GM21528 (cell line): Measurements from ENCODE around the gene VSX2.
A peak's percentile ranks its signal among the peaks of the same experiment; 100 is the strongest.

ENCODE experiments used
- ATAC-seq: cut with Tn5 transposase; IDR thresholded peaks from one replicate; pipeline ENCODE4 v1.9.1; 2021; ENCODE audit warnings: mild to moderate bottlenecking, moderate library complexity; ENCODE audit not compliant: unreplicated experiment, low FRiP score

Gene VSX2

DNA sequence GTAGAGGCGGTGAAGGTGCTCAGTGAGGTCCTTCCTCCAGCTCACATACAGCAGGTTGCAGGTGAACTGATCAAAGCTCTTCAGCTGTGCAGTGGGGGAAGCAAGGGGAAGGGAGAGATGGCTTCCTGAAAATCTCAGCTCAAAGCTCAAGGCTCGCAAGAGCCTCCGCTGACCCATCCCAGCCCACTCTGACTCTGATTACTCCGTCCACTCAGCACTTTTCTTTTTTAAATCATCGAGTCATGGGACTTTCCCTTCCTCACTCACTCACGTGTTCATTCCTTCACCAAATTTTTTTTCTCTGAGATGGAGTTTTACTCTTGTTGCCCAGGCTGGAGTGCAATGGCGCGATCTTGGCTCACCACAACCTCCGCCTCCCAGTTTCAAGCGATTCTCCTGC is 58.7 kb downstream of the VSX2 start:
- ATAC-seq: no peak

DNA sequence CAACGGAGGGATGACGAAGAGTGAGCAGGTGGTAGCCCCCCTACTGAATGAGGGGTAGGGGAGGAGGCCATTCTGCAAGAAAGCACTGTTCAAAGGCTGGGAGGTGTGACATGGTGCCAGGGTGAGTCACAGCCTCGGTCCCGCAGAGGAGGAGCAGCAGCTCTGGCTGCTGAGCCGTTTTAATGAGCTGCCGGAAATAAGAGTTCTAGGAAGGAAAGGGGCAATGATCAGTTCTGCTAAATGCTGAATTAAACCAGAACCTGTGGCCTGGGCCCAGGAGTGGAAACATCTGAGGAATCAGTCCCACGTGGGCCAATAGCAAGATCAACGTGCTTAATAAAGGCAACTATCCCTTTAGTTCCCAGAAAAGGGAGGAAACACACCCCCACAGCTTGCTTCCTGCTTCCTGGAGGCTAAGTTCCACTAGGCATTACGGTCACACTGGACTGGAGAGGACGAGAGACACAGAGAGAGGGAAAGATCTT is 59.9 kb downstream of the VSX2 start:
- no peak for ATAC-seq

DNA sequence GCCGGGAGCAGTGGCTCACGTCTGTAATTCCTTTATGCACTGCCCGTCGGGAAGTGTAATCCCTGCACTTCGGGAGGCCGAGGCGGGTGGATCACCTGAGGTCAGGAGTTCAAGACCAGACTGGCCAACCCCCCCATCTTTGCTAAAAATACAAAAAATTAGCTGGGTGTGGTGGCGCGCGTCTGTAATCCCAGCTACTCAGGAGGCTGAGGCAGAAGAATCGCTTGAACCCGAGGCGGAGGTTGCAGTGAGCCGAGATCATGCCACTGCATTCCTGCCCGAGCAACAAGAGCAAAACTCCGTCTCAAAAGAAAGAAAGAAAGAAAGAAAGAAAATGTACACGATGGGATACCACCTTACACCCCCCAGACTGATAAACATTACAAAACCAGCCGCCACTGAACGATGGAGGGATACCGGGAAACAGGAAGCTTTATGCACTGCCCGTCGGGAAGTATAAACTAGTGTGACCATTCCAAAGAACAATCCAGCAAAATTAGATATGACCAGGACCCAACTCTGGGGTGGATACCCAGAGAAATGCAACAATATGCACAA is 62.4 kb downstream of the VSX2 start:
- no peak for ATAC-seq

DNA sequence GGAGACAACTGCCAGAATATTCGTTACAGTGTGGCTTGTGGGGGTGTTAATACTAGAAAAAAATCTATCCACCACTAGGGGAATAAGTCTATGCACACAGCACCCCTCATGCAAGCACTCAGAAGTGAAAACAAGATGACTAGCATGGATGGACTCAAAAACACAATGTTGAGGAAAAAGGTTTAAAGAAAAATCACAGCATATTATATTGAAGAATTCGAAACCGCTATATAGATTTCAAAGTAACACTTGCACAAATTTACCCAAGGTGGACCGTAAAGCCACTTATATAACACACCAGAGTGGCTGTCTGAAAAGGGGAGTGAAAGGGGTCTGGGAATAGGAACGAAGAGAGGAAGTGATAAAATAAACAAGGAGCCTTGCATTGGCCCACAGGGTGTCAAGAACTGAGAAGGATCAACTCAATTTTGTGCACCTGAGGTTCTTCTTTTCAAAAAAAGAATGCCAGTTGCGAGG is 62.9 kb downstream of the VSX2 start:
- ATAC-seq: peak; percentile 41

DNA sequence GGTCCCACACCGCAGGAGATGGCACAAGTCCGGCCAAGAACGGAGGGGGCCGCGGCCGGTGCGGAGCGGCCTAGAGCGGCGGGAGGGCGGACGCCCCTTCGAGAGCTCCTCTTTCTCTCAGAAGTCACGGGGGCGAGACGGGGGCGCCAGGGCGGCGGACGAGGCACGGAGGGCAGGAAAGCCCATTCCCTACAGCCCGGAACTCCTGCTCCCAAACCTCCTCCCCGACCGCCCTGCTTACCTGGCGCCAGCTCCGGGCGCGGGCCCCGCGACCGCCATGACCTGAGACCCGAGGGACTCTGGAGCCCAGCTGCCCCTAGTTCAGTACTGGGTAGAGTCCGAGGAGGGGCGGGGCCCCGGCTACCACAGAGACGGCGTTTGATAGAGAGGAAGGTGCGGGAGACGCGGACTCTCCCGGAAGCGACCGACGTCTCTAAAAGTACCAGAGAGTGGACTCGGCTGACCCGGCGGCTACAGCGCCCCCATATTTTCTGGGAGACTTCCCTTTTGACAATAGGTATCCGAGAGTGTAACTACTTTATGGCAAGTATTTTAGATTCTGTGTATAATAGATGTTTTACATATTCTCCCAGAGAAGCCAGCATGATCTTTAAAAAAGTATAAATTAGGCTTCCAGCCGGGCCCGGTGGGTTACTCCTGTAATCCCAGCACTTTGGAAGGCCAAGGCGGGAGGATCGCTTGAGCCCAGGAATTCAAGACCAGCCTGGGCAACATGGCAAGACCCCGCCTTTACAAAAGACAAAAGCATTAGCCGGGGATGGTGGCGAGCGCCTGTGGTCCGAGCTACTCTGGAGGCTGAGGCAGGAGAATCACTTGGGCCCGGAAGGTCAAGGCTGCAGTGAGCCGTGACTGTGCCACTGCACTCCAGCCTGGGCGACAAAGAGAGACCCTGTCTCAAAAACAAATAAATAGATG is 63.7 kb downstream of the VSX2 start, which contains the start of gene ABCD4:
Gene ABCD4, minus strand, starts transcription at position 301 of the 936 bp plus-strand sequence. Its CDS starts 22 bp downstream, at position 279.
- ATAC-seq: peak; percentile 96

DNA sequence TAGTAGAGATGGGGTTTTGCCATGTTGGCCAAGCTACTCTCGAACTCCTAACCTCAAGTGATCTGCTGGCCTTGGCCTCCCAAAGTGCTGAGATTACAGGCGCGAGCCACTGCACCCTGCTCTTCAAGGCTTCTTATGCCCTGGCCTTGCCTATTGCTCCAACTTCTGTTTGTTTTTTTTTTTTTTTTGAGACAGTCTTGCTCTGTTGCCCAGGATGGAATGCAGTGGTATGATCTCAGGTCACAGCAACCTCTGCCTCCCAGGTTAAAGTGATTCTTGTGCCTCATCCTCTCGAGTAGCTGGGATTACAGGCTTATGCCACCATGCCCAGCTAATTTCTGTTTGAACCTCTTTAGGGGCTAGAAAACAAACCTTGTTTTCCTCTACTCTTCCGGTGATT is 69.4 kb downstream of the VSX2 start:
- no peak for ATAC-seq

- ATAC-seq: no peak
These were observed 70.1 kb downstream of the VSX2 start for GRCh38 chr14:74309125-74310022.

GRCh38 chr14:74312161-74312560 is 72.9 kb downstream of the VSX2 start:
- no peak for ATAC-seq
